Subcutaneous preadipocyte (primary cell): ENCODE results near the gene ST7L. TPM values are rescaled to one million over a fixed set of nuclear protein-coding genes. Genes with fewer than 3 reads are reported as not detected.

Experiments used
- small RNA-seq: library from RNA; depleted of rRNA; stranded (forward); fragments of <200 nt; gene quantifications from one replicate; pipeline ENCODE3, GENCODE V24; 2012
- total RNA-seq: library from RNA; depleted of rRNA; stranded (reverse); fragments of >200 nt; gene quantifications from 2 replicates; pipeline ENCODE4 v1.2.3, GENCODE V29; 2012

ST7L gene, protein sequence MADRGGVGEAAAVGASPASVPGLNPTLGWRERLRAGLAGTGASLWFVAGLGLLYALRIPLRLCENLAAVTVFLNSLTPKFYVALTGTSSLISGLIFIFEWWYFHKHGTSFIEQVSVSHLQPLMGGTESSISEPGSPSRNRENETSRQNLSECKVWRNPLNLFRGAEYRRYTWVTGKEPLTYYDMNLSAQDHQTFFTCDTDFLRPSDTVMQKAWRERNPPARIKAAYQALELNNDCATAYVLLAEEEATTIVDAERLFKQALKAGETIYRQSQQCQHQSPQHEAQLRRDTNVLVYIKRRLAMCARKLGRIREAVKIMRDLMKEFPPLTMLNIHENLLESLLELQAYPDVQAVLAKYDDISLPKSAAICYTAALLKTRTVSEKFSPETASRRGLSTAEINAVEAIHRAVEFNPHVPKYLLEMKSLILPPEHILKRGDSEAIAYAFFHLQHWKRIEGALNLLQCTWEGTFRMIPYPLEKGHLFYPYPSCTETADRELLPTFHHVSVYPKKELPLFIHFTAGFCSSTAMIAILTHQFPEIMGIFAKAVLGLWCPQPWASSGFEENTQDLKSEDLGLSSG
- 18.4 and 23.3 TPM in 2 replicates for total RNA-seq

DNA sequence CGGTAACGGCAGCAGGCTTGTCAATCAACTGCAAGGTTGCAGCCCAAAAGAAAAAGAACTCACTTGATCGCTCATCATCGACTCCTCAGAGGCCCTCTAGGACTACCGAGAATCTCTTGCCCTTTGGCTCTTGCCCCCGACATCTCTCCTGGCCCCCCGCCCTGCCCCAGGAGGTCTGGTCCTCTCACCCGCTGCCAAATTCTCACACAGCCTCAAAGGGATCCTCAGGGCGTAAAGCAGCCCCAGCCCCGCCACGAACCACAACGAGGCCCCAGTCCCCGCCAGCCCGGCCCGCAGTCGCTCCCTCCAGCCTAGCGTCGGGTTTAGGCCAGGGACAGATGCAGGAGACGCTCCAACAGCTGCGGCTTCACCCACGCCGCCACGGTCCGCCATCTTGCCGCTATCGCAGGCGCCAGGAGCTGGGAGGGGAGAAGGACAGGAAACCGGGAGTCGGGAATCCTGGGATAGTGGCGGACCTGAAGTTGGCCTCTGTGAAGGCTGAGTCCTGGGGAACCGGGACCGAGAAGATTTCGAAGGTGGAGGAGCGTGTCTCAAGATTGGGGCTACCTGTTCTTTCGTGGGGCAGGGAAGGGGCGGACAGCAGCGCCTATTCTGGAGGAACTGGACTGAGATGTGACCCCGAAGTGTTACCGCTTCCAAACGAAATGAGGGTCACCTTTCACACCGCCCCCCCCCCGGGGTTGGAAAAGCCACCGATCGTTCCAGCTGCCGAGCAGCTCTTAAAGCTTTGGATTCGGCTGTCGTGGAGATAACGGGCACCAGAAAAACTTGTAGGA lies at the start of gene ST7L:
Gene ST7L, minus strand, starts transcription at position 421 of the 797 bp plus-strand sequence. Its CDS starts 28 bp downstream, at position 393.

DNA sequence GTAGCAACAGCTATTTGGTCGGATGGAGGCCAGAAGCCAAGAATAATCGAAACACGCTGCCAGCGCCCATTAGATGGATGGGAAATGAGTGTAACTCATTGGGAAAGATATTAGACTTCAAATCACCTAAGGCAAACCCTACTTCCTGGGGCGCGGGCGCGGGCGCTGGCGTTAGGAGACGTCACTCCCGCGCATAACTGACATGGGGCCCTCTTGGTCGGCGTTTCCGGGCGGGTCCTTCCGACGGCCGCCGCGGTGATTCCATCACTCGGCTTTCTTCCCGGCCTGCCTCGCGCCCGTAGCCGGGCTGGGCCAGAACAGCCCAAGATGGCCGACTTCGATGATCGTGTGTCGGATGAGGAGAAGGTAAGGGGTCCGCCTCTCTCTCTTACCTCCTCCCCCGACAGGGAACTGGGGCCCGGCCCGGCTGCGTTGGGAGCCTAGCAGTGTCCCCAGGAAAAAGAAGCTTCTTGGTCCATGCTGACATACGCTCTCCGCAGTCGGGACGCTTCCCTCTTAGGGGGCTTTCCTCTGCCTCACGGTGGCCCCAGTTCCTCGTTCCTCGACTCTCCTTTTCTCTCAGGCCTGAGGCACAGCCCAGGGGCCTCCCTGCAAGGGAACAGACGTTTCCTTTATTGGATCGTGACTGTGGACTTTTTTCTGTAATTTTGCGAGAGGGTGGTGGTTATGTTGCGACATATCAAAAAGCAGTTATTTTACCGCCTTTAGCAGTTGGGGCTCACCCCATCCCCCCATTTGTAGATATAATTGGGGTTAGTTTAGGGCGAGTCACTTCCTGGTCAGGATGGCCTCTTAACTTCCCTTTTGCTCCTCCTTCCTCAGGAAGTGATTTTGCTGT lies 806 bp upstream of the ST7L start, which contains the start of gene CAPZA1:
Gene CAPZA1, plus strand, starts transcription at position 315 of the 859 bp plus-strand sequence. Its CDS starts 13 bp downstream, at position 328.

DNA sequence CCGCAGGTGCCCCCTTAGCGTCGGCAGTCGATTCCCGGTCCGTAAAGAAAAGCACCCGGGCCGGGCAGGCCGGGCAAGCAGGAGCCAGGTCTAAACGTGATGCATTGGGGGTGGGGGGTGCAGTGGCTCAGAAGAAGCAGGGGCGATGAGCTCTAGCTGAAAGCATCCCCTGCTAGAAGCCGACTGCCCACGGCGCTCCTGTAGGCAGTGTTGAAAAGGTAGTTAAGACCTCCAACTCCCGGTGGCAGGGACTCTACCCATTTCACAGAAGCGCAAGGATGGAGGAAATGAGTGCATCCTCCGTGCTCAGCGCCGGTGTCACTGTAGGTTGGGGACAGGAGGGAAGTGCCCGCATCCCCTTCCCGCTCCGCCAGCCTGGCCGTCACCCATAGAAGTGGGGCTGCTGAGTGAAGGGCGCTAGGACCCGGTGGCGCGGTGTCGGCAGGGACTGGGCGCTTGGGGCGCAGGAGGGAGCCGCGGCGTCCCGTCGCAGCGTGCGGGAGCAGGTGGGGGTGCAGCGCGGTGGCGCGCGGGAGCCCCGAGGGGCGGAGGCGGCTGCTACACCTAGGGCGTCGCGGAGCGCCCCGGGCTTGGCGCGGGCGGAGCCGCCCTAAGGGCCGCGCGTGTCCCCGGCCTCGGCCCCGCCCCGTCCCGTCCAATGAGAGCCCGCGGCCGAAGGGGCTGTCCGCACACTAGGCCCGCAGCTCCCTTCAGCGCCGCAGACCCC lies 110.5 kb downstream of the ST7L start, which contains the start of gene WNT2B:
Gene WNT2B, plus strand, starts transcription at position 688 of the 727 bp plus-strand sequence. CDS start 298 bp downstream, outside the sequence.

Small RNAs within 50 kb of the gene (small RNA-seq; reads per million reads assigned to genes)
- not detected for gene RNU7-70P

Other genes with a start within 250 kb of the ST7L start
- 14.7 and 19.9 TPM in 2 replicates for gene CTTNBP2NL, start 222.9 kb downstream of the ST7L start, total RNA-seq
- gene WNT2B, start 110.2 kb downstream of the ST7L start, total RNA-seq = 1.5 and 2.0 TPM in 2 replicates
- 205 and 233 TPM in 2 replicates for gene CAPZA1, start 691 bp upstream of the ST7L start, total RNA-seq
- 29.0 and 47.9 TPM in 2 replicates for gene MOV10, start 55.5 kb upstream of the ST7L start, total RNA-seq
- 358 and 449 TPM in 2 replicates for gene RHOC, start 88.0 kb upstream of the ST7L start, total RNA-seq
- 1.1 and 1.6 TPM in 2 replicates for gene PPM1J, start 96.2 kb upstream of the ST7L start, total RNA-seq